Activated effector memory CD4-positive, alpha-beta T cell treated with anti-CD3 and anti-CD28 coated beads, Interleukin-2, amount 50 U/mL, for 16 hours (primary cell): Measurements from ENCODE around the gene MAGEB6.
"Not testable (repeated sequence)": the region's sequence is repeated elsewhere in the genome, so short reads cannot be mapped to it uniquely, and the experiment has no call there.

Experiments used
- DNase-seq: peaks from one replicate; pipeline ENCODE4 v3.0.0-alpha.2; 2020

The MAGEB6 gene

GRCh38 chrX:26192204-26192603 lies at the start of gene MAGEB6:
Gene MAGEB6 (plus strand): TSS chrX:26192440. CDS start chrX:26193847, 1,407 bp downstream.
- no peak for DNase-seq

- DNase-seq = no peak
These were observed 46.2 kb upstream of the MAGEB6 start for GRCh38 chrX:26146024-26146423.

- DNase-seq = no peak
These were observed 31.9 kb upstream of the MAGEB6 start, which contains the start of gene MAGEB6B for GRCh38 chrX:26160301-26160700. Gene MAGEB6B (plus strand): TSS chrX:26160601. CDS start chrX:26160601, 0 bp downstream.

- no peak for DNase-seq
These were observed 11.3 kb downstream of the MAGEB6 start for GRCh38 chrX:26203561-26203960.

- DNase-seq = not testable (repeated sequence)
These were observed 12.5 kb downstream of the MAGEB6 start for GRCh38 chrX:26204717-26205116.

- no peak for DNase-seq
These were observed 15.8 kb downstream of the MAGEB6 start for GRCh38 chrX:26208012-26208411.

- no peak for DNase-seq
These were observed 23.6 kb downstream of the MAGEB6 start, which contains the start of gene MAGEB5 for GRCh38 chrX:26215869-26216268. Gene MAGEB5 (plus strand): TSS chrX:26216169. CDS start chrX:26217302, 1,133 bp downstream.

GRCh38 chrX:26219351-26219750 lies 27.1 kb downstream of the MAGEB6 start:
- no peak for DNase-seq

GRCh38 chrX:26234177-26234576 lies 41.9 kb downstream of the MAGEB6 start:
- DNase-seq = no peak
